ENCODE data around the gene HSBP1L1.

DNA sequence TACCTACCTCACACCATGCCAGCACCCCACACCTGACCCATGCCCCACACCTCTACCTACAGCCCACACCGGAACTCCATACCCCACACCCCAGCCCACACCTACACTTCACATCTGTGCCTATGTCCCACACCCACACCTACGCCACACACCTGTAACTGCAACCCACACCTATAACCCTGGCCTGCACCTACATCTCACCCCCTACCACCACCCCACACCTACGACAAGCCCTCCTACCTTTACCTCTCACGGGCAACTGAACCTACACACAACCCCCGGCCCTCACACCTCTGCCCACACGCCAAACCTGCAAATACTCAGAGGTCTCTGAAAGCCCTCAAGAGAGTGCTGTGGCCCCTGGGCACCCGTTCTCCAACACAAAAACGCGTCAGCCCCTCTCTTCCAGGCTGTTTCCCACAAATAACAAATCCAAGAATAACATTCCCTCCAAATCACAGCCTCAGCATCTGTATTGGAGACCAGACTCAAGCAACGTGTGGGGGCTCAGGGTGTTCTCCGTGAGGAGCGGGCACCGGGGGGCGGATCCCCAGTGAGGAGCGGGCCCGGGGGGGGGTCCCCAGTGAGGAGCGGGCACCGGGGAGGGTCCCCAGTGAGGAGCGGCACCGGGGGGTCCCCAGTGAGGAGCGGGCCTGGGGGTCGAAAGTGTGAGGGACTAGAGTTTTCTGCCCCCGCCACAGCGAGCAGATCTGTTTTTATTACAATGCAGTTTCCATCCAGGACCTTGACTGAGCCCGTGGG lies 46.4 kb upstream of the HSBP1L1 start:
- TF ChIP-seq, protein P1, sequence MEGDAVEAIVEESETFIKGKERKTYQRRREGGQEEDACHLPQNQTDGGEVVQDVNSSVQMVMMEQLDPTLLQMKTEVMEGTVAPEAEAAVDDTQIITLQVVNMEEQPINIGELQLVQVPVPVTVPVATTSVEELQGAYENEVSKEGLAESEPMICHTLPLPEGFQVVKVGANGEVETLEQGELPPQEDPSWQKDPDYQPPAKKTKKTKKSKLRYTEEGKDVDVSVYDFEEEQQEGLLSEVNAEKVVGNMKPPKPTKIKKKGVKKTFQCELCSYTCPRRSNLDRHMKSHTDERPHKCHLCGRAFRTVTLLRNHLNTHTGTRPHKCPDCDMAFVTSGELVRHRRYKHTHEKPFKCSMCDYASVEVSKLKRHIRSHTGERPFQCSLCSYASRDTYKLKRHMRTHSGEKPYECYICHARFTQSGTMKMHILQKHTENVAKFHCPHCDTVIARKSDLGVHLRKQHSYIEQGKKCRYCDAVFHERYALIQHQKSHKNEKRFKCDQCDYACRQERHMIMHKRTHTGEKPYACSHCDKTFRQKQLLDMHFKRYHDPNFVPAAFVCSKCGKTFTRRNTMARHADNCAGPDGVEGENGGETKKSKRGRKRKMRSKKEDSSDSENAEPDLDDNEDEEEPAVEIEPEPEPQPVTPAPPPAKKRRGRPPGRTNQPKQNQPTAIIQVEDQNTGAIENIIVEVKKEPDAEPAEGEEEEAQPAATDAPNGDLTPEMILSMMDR (IDR thresholded peaks at IDR 0.05): no peak
- no peak for TF ChIP-seq EP300 (IDR thresholded peaks at IDR 0.05)
